HG03097 (cell line): ENCODE results near the gene THAP6.
"Not testable (repeated sequence)": the region's sequence is repeated elsewhere in the genome, so short reads cannot be mapped to it uniquely, and the experiment has no call there.

Experiments used
- ATAC-seq: cut with Tn5 transposase; IDR thresholded peaks from one replicate; pipeline ENCODE4 v1.9.1; 2021; ENCODE audit not compliant: unreplicated experiment, low FRiP score

THAP6 gene

GRCh38 chr4:75519452-75519851, 5.2 kb downstream of the THAP6 start:
- ATAC-seq, result not testable (repeated sequence)

DNA sequence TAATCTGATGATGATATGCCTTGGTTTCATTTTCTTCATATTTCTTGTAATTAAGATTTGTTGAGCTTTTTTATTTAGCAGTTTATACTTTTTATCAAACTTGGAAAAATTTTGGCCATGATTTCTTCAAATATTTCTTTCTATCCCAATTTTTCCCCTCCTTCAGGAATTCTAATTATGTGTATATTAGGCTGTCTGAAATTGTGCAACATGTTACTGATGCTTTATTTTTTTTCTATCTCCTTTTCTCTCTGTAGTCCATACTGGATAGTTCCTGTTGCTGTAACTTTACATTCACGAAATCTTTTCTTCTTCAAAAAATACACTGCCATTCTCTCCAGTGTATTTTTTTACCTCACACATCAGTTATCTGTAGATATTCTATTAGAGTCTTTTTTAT, 10.8 kb downstream of the THAP6 start:
- ATAC-seq, result no peak

DNA sequence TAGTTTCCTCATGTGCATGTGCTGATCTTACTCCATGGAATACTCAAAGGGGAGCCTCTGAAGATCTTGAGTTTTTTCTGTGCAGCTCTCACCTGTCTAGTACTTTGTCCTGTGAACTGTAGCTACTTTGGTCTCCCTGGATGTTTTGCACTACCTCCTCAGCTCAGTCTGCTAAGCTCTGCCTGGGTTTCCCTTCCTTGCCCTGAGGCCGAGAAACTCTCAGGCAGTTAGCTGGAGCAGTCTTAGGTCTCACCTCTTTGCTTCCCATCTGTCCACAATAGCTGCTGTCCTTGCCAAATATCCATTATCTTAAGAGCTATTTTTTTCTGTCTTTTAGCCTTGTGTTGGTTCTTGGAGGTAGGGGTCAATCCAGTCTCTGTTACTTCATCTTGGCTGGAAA, 11.6 kb downstream of the THAP6 start:
- ATAC-seq, result no peak

GRCh38 chr4:75527482-75527881, 13.2 kb downstream of the THAP6 start:
- ATAC-seq, result no peak

DNA sequence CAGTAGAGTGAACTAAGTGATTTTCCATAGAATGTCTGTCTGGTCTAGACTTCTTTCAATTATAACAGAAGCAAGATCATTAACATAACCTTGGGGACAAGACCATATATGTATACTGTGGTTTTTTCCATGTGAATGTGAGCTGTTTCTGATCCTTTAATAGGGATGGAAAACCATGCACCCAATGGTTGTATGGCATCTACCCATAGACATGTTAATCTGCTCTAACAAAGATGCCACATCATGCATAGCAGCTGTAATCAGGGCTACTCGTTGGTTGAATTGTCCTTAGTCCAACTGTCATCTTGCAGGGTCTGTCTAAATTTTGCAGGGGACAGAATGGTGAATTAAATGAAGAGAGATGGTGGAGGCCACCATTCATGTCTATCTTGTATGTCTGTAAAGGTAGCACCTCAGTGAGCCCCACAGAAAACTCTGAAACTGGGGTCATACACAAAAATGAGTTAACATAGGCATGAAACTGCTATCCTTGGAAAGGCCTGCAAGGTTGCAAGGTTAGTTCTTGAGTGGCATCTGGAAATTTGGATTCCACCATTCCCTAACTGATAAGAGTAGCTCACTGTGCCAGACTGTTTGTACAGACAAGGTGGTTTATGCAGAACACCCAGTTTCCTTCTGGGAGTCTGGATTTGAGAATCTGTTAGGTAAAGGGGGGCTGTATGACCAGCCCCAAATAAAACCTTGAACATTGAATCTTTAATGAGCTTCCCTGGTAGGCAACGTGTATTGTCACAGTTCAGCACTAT, 16.5 kb downstream of the THAP6 start:
- no peak for ATAC-seq

GRCh38 chr4:75531536-75532143, 17.4 kb downstream of the THAP6 start:
- not testable (repeated sequence) for ATAC-seq

GRCh38 chr4:75533339-75533887, 19.1 kb downstream of the THAP6 start:
- ATAC-seq, result not testable (repeated sequence)

GRCh38 chr4:75533926-75534325, 19.7 kb downstream of the THAP6 start:
- not testable (repeated sequence) for ATAC-seq

DNA sequence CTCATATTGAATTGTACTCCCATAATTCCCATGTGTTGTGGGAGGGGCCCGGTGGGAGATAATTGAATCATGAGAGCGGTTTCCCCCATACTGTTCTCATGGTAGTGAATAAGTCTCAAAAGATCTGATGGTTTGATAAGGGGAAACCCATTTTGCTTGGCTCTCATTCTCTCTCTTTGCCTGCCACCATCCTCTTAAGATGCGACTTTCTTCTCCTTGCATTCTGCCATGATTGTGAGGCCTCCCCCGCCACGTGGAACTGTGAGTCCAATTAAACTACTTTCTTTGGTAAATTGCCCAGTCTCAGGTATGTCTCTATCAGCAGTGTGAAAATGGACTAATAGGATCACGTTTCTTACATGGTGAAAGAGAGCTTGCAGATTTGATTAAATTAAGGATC, 23.0 kb downstream of the THAP6 start:
- ATAC-seq, result not testable (repeated sequence)

GRCh38 chr4:75542824-75543223, 28.6 kb downstream of the THAP6 start:
- no peak for ATAC-seq

DNA sequence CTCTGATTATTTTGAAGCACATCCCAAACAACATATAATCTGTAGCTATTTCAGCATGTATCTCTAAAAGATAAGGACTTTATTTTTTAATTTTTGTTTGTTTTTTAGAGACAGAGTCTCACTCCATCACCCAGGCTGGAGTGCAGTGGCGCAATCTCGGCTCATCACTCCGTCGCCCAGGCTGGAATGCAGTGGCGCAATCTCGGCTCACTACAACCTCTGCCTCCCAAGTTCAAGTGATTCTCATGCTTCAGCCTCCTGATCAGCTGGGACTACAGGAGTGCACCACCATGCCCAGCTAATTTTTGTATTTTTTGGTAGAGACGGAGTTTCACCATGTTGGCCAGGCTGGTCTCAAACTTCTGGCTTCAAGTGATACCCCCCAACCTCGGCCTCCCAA, 29.9 kb downstream of the THAP6 start:
- ATAC-seq, result not testable (repeated sequence)

- ATAC-seq, result no peak
These were observed 30.6 kb downstream of the THAP6 start for GRCh38 chr4:75544870-75545269.

DNA sequence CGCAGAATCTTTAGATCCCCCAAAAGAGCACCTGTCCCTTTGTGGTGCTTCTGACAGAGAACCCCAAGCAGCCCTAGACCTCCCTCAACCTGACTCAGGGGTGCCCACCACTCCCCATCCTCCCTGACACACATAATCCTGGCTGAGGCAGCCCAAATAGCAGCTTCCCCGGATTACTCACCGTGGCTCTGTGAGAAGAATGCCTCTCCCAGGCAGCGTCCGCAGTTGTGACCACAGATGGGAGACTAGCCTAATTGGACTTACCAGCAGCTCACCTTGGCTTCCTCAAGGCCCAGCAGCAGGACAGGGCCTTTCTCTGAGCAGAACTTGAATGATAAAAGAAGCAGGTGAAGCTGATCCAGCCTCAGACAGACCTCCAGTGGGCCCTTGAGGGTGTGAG, 31.3 kb downstream of the THAP6 start:
- ATAC-seq, result no peak

DNA sequence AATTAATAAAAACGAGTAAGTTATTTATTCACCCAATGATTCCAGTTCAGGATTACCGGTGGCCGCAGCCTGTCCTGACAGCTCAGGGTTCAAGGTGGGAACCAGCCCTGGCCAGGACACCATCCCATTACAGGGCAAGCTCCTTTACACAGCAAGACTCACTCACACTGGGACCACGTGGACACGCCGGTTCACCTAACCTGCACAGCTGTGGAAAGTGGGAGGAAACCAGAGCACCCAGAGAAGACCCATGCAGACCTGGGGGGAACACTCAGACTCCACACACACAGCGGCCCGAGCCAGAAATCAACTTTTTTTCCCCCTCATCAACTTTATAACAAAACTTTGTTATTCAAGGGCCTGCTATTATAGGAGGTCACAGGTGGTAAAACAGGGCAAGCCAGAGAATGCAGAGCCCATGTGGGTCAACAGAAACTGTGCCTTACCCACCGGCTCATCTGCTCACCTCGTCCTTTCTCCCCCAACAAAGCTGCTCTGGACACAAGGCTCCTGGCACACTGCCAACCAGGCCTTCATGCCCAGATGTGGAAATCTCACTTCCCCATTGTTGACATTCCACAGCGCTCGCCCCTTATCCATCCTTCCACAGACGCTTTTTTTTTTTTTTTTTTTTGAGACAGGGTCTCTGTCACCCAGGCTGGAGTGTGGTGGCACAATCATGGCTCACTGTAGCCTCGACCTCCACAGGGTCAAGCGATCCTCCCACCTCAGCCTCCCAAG, 33.5 kb downstream of the THAP6 start:
- ATAC-seq, result no peak

- ATAC-seq, result no peak
These were observed 34.7 kb downstream of the THAP6 start for GRCh38 chr4:75549019-75549418.

GRCh38 chr4:75552452-75552851, 38.2 kb downstream of the THAP6 start:
- no peak for ATAC-seq

- no peak for ATAC-seq
These were observed 41.3 kb downstream of the THAP6 start, which contains the start of gene ODAPH for GRCh38 chr4:75555294-75556164. Gene ODAPH, plus strand, starts transcription at chr4:75556066. Its CDS starts 17 bp downstream, at chr4:75556083.

DNA sequence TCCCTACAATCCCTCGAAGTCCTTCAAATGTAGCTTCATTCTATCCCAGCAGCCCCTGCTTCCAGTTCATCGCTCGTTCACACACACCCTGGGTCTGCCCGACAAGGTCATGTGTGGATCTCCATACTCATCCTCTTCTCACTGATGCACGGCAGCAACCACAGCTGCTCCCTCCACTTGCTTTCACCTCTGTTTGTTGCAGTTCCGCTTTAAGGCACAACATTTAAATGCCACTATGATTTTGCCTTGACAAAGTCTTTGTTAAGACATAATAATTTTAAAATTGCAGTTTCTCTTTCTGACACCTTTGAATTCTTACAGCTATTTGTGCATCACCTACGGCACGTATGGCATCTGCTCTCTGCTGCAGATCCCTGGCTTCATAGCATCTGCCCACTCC, 43.4 kb downstream of the THAP6 start:
- no peak for ATAC-seq

- no peak for ATAC-seq
These were observed 47.5 kb downstream of the THAP6 start for GRCh38 chr4:75561789-75562188.

DNA sequence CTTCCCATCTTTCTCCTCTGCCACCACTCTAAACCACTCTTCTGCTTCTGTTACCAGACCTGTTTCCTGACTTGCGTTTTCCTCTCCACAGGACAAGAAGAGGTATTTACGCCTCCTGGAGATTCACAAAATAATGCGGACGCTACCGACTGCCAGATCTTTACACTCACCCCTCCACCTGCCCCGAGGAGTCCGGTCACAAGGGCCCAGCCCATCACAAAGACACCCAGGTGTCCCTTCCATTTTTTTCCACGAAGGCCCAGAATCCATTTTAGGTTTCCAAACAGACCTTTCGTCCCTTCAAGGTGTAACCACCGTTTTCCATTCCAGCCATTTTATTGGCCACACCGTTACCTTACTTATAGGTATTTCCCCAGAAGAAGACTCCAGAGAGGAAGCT, 49.8 kb downstream of the THAP6 start:
- ATAC-seq, result no peak
